Activated CD4-positive, alpha-beta T cell treated with anti-CD3 and anti-CD28 coated beads, Interleukin-2, Interleukin-6, amounts not matched to agents 100 ng/mL and 50 ng/mL, durations not matched to agents 16 hours and 8 hours (primary cell): Measurements from ENCODE around the gene M6PR.
"Not testable (repeated sequence)": the region's sequence is repeated elsewhere in the genome, so short reads cannot be mapped to it uniquely, and the experiment has no call there.

Source experiments
- DNase-seq: peaks from one replicate; pipeline ENCODE4 v3.0.0-alpha.2; 2020

Gene M6PR

GRCh38 chr12:8911606-8912268 lies 37.7 kb downstream of the M6PR start:
- DNase-seq, result no peak

- no peak for DNase-seq
Measured at GRCh38 chr12:8909752-8910151, 39.7 kb downstream of the M6PR start.

DNA sequence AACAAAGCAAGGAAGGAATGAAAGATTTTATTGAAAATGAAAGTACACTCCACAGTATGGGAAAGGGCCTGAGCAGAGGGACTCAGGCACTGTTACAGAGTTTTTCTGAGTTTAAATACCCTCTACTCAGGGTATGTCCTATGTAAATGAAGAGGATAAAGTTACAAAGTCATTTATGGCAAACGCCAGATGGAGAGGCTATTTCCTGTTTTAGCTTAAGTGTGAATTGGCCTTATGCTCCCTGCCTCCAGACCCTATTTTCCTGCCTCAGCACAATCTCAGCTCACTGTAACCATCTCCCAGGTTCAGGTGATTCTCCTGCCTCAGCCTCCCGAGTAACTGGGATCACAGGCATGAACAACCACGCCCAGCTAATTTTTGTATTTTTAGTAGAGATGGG lies 41.9 kb downstream of the M6PR start:
- DNase-seq, result no peak

GRCh38 chr12:8906266-8907180 lies 42.9 kb downstream of the M6PR start:
- DNase-seq, result no peak

DNA sequence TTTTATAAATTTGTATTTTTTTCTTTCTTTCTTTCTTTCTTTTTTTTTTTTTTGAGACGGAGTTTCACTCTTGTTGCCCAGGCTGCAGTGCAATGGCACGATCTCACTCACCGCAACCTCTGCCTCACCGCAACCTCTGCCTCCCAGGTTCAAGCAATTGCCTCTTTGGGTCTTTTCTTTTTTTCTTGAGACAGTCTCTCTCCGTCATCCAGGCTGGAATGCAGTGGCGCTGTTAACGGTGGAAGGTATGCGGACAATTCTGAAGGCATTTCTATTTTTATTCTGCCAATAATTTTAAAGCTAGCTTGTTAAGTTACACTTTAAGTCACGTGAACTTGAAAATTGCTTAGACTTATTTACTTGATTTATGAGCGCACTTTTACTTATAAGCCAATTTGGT lies 43.9 kb downstream of the M6PR start:
- no peak for DNase-seq

- DNase-seq, result no peak
Measured at GRCh38 chr12:8904665-8905064, 44.8 kb downstream of the M6PR start.

DNA sequence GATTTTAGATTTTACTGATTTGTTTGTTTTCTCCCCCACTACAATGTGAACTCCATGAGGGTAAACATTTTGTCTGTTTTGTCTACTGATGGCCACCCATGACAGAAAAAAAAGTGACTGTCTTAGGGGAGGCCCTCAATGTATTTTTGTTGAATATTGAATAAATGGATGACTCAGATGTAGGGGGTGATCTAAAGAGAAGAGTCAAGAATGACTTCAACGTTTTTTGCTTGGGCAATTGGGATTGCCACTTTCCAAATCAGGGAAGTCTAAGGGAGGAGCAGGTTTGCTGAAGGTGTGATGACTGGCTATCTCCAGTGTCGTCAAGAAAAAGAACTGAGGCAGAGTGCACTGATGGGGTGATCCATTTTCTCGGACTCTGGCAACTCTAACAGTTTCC lies 45.8 kb downstream of the M6PR start:
- no peak for DNase-seq

- DNase-seq, result not testable (repeated sequence)
Measured at GRCh38 chr12:8902703-8903102, 46.7 kb downstream of the M6PR start.

- no peak for DNase-seq
Measured at GRCh38 chr12:8899830-8900229, 49.6 kb downstream of the M6PR start.

DNA sequence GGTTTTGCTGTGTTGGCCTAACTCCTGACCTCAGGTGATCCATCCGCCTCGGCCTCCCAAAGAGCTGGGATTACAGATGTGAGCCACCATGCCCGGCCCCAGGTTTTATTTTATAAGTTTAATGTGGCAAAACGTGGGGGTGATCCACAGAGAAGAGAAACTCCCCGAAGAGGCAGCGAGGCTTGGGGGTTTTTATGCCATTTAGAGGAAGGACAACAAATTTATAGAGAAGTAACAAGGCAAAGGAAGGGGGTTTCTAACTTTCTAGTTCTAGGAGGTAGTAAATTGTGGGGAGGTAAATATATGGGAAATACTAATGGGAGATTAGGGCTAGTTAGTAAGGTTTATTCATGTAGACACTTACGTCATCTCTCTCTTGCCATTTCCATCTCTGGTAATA lies 52.4 kb downstream of the M6PR start:
- no peak for DNase-seq

DNA sequence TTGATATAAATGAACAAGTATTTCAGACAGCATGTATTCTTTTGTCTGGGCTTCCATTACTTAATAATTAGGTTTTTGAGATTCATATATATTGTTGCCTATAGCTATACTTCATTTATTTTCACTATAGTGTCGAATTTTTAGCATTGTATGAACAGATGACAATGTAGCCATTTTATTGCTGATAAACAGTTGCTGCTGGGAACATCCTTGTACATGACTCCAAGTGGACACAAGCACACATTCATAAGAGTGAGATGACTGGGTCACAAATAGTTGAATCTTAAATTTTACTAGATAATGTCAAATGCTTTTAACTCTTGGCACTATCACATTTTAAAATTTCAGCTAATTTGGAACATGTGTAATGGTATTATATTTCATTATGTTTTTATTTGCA lies 54.5 kb downstream of the M6PR start:
- no peak for DNase-seq

GRCh38 chr12:8894378-8894777 lies 55.1 kb downstream of the M6PR start:
- DNase-seq, result no peak

GRCh38 chr12:8891976-8892375 lies 57.5 kb downstream of the M6PR start:
- no peak for DNase-seq
